HEK293 (cell line): Measurements from ENCODE around the gene GOLIM4.

Source experiments
- EGR2 ChIP-seq: fragments of 450-650 bp; formaldehyde crosslinking; IDR thresholded peaks from 2 replicates; pipeline ENCODE4 v1.5.1; 2016; ENCODE audit warnings: low read depth, missing biosample characterization, missing genetic modification characterization
- KLF1 ChIP-seq: fragments of 450-650 bp; formaldehyde crosslinking; IDR thresholded peaks from 2 replicates; pipeline ENCODE4 v1.5.1; 2016; ENCODE audit warnings: missing biosample characterization, missing genetic modification characterization
- KLF10 ChIP-seq: fragments of 450-650 bp; IDR thresholded peaks from 2 replicates; pipeline ENCODE4 v1.5.1; 2018; ENCODE audit warnings: missing biosample characterization, mild to moderate bottlenecking, missing genetic modification characterization
- OSR2 ChIP-seq: fragments of 450-650 bp; formaldehyde crosslinking; IDR thresholded peaks from 2 replicates; pipeline ENCODE4 v1.5.1; 2016; ENCODE audit warnings: missing biosample characterization, missing genetic modification characterization
- PRDM10 ChIP-seq: fragments of 450-650 bp; formaldehyde crosslinking; IDR thresholded peaks from 2 replicates; pipeline ENCODE4 v1.5.1; 2016; ENCODE audit warnings: missing biosample characterization, missing genetic modification characterization
- PRDM4 ChIP-seq: fragments of 450-650 bp; formaldehyde crosslinking; IDR thresholded peaks from 2 replicates; pipeline ENCODE4 v1.5.1; 2017; ENCODE audit warnings: missing biosample characterization, missing genetic modification characterization
- REPIN1 ChIP-seq: fragments of 450-650 bp; formaldehyde crosslinking; IDR thresholded peaks from 2 replicates; pipeline ENCODE4 v1.5.1; 2017; ENCODE audit warnings: missing biosample characterization, missing genetic modification characterization, low read depth
- SCRT1 ChIP-seq: fragments of 450-650 bp; formaldehyde crosslinking; IDR thresholded peaks from 2 replicates; pipeline ENCODE4 v1.5.1; 2016; ENCODE audit warnings: missing biosample characterization, missing genetic modification characterization, borderline replicate concordance
- WT1 ChIP-seq: fragments of 450-650 bp; formaldehyde crosslinking; IDR thresholded peaks from 2 replicates; pipeline ENCODE4 v1.5.1; 2016; ENCODE audit warnings: missing biosample characterization, missing genetic modification characterization
- YY1 ChIP-seq: fragments of 450-650 bp; formaldehyde crosslinking; IDR thresholded peaks from 2 replicates; pipeline ENCODE4 v1.5.1; 2018; ENCODE audit warnings: missing biosample characterization, missing genetic modification characterization
- ZBTB1 ChIP-seq: fragments of 450-650 bp; formaldehyde crosslinking; IDR thresholded peaks from 2 replicates; pipeline ENCODE4 v1.5.1; 2016; ENCODE audit warnings: missing biosample characterization, missing genetic modification characterization
- ZBTB21 ChIP-seq: fragments of 450-650 bp; formaldehyde crosslinking; IDR thresholded peaks from 2 replicates; pipeline ENCODE4 v1.5.1; 2017; ENCODE audit warnings: missing biosample characterization, missing genetic modification characterization
- ZNF132 ChIP-seq: fragments of 450-650 bp; formaldehyde crosslinking; IDR thresholded peaks from 2 replicates; pipeline ENCODE4 v1.5.1; 2017; ENCODE audit warnings: missing biosample characterization, missing genetic modification characterization, borderline replicate concordance
- ZNF19 ChIP-seq: fragments of 450-650 bp; formaldehyde crosslinking; IDR thresholded peaks from 2 replicates; pipeline ENCODE4; 2016; ENCODE audit warnings: missing biosample characterization, missing genetic modification characterization, low read depth
- ZNF221 ChIP-seq: fragments of 450-650 bp; formaldehyde crosslinking; IDR thresholded peaks from 2 replicates; pipeline ENCODE4 v1.5.1; 2017; ENCODE audit warnings: missing biosample characterization, missing genetic modification characterization, borderline replicate concordance
- ZNF24 ChIP-seq: fragments of 450-650 bp; formaldehyde crosslinking; IDR thresholded peaks from 2 replicates; pipeline ENCODE4 v1.5.1; 2016; ENCODE audit warnings: missing biosample characterization, missing genetic modification characterization
- ZNF335 ChIP-seq: fragments of 450-650 bp; formaldehyde crosslinking; conservative IDR thresholded peaks from 2 replicates; pipeline ENCODE4 v1.5.1; 2016; ENCODE audit warnings: missing biosample characterization, missing genetic modification characterization
- ZNF350 ChIP-seq: fragments of 450-650 bp; formaldehyde crosslinking; IDR thresholded peaks from 2 replicates; pipeline ENCODE4 v1.5.0; 2017; ENCODE audit warnings: missing biosample characterization, mild to moderate bottlenecking, missing genetic modification characterization
- ZNF404 ChIP-seq: fragments of 450-650 bp; formaldehyde crosslinking; IDR thresholded peaks from 2 replicates; pipeline ENCODE4 v1.5.1; 2017; ENCODE audit warnings: missing biosample characterization, missing genetic modification characterization
- ZNF473 ChIP-seq: fragments of 450-650 bp; formaldehyde crosslinking; IDR thresholded peaks from 2 replicates; pipeline ENCODE4 v1.5.1; 2017; ENCODE audit warnings: missing biosample characterization, missing genetic modification characterization
- ZNF558 ChIP-seq: fragments of 450-650 bp; formaldehyde crosslinking; IDR thresholded peaks from 2 replicates; pipeline ENCODE4 v1.5.1; 2016; ENCODE audit warnings: missing biosample characterization, missing genetic modification characterization
- ZNF596 ChIP-seq: fragments of 450-650 bp; IDR thresholded peaks from 2 replicates; pipeline ENCODE4 v1.5.0; 2018; ENCODE audit warnings: missing biosample characterization, mild to moderate bottlenecking, missing genetic modification characterization, moderate library complexity
- ZNF645 ChIP-seq: fragments of 450-650 bp; formaldehyde crosslinking; IDR thresholded peaks from 2 replicates; pipeline ENCODE4; 2016; ENCODE audit warnings: missing biosample characterization, missing genetic modification characterization
- TF ChIP-seq, protein P1 (sequence below): fragments of 450-650 bp; formaldehyde crosslinking; IDR thresholded peaks from 2 replicates; pipeline ENCODE4 v1.5.1; 2016; ENCODE audit warnings: missing biosample characterization, missing genetic modification characterization
- TF ChIP-seq, protein P2 (sequence below): sonication (generic); formaldehyde crosslinking; IDR thresholded peaks from 2 replicates; pipeline ENCODE4 v1.8.1; 2022; ENCODE audit warnings: mild to moderate bottlenecking, moderate library complexity, missing genetic modification reagents
- TF ChIP-seq, protein P3 (sequence below): fragments of 450-650 bp; formaldehyde crosslinking; IDR thresholded peaks from 2 replicates; pipeline ENCODE4 v1.5.1; 2017; ENCODE audit warnings: missing biosample characterization, missing genetic modification characterization
- TF ChIP-seq, protein P4 (sequence below): fragments of 450-650 bp; formaldehyde crosslinking; IDR thresholded peaks from 2 replicates; pipeline ENCODE4 v1.5.1; 2016; ENCODE audit warnings: missing biosample characterization, missing genetic modification characterization

GOLIM4 gene

DNA sequence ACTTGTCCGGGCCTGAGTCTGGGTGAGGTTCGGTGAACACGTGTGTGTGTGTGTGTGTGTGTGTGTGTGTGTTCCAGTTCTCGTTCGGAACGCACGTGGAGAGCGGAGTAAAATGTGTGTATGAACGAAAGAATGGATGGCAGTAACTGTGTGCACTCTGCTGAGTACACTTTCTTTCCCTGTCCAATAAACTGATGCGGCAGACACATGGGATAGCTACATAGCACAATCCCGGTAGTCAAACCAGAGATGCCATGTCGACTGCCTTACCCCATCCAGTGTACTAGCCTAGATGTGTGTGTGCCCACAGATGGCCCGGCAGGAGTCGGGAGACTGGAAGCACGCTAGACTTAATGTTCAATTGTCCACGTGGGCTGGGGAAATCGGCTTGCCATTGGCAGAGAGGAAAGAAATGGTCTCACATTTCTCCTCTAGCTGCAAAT lies 507 bp upstream of the GOLIM4 start (continued):
- TF ChIP-seq PRDM10 (tag by site-specific recombination) (peak; percentile 63), ZBTB1 (tag by site-specific recombination) (peak; percentile 76; the same call in 1 of the 2 replicates), ZNF596 (tag by site-specific recombination) (no peak), ZNF558 (peak; percentile 81; the same call in 1 of the 2 replicates), SCRT1 (tag by site-specific recombination) (no peak), ZNF645 (no peak), WT1 (tag by site-specific recombination) (no peak), PRDM4 (tag by site-specific recombination) (peak; percentile 53), ZNF221 (no peak), ZNF24 (tag by site-specific recombination) (peak; percentile 50; the same call in 1 of the 2 replicates), ZNF350 (tag by site-specific recombination) (no peak), YY1 (tag by site-specific recombination) (peak; percentile 45; the same call in 1 of the 2 replicates), REPIN1 (tag by site-specific recombination) (0 out of 2 replicates have a peak, but pooled peaks have one; percentile 66), ZNF404 (tag by site-specific recombination) (no peak), ZNF19 (tag by site-specific recombination) (no peak), KLF10 (tag by site-specific recombination) (no peak), KLF1 (tag by site-specific recombination) (peak; percentile 81; the same call in 1 of the 2 replicates), ZNF473 (tag by site-specific recombination) (0 out of 2 replicates have a peak, but pooled peaks have one; percentile 89), ZBTB21 (peak; percentile 81), ZNF132 (tag by site-specific recombination) (no peak), EGR2 (tag by site-specific recombination) (0 out of 2 replicates have a peak, but pooled peaks have one; percentile 3), ZNF335 (peak; percentile 96), OSR2 (tag by site-specific recombination) (peak; percentile 29; the same call in 1 of the 2 replicates)
- TF ChIP-seq, protein P1, sequence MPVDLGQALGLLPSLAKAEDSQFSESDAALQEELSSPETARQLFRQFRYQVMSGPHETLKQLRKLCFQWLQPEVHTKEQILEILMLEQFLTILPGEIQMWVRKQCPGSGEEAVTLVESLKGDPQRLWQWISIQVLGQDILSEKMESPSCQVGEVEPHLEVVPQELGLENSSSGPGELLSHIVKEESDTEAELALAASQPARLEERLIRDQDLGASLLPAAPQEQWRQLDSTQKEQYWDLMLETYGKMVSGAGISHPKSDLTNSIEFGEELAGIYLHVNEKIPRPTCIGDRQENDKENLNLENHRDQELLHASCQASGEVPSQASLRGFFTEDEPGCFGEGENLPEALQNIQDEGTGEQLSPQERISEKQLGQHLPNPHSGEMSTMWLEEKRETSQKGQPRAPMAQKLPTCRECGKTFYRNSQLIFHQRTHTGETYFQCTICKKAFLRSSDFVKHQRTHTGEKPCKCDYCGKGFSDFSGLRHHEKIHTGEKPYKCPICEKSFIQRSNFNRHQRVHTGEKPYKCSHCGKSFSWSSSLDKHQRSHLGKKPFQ (tag by site-specific recombination), result peak; percentile 72
- TF ChIP-seq, protein P2, sequence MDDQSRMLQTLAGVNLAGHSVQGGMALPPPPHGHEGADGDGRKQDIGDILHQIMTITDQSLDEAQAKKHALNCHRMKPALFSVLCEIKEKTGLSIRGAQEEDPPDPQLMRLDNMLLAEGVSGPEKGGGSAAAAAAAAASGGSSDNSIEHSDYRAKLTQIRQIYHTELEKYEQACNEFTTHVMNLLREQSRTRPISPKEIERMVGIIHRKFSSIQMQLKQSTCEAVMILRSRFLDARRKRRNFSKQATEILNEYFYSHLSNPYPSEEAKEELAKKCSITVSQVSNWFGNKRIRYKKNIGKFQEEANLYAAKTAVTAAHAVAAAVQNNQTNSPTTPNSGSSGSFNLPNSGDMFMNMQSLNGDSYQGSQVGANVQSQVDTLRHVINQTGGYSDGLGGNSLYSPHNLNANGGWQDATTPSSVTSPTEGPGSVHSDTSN (CRISPR knock-in tag), result 0 out of 2 replicates have a peak, but pooled peaks have one; percentile 1
- TF ChIP-seq, protein P3, sequence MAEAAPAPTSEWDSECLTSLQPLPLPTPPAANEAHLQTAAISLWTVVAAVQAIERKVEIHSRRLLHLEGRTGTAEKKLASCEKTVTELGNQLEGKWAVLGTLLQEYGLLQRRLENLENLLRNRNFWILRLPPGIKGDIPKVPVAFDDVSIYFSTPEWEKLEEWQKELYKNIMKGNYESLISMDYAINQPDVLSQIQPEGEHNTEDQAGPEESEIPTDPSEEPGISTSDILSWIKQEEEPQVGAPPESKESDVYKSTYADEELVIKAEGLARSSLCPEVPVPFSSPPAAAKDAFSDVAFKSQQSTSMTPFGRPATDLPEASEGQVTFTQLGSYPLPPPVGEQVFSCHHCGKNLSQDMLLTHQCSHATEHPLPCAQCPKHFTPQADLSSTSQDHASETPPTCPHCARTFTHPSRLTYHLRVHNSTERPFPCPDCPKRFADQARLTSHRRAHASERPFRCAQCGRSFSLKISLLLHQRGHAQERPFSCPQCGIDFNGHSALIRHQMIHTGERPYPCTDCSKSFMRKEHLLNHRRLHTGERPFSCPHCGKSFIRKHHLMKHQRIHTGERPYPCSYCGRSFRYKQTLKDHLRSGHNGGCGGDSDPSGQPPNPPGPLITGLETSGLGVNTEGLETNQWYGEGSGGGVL (tag by site-specific recombination), result peak; percentile 88
- TF ChIP-seq, protein P4, sequence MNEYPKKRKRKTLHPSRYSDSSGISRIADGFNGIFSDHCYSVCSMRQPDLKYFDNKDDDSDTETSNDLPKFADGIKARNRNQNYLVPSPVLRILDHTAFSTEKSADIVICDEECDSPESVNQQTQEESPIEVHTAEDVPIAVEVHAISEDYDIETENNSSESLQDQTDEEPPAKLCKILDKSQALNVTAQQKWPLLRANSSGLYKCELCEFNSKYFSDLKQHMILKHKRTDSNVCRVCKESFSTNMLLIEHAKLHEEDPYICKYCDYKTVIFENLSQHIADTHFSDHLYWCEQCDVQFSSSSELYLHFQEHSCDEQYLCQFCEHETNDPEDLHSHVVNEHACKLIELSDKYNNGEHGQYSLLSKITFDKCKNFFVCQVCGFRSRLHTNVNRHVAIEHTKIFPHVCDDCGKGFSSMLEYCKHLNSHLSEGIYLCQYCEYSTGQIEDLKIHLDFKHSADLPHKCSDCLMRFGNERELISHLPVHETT (tag by site-specific recombination), result peak; percentile 82
